Gastrocnemius medialis (tissue), 4 donors: Measurements from ENCODE around the gene NRL.

Experiments used
- POLR2A ChIP-seq, 2 donors: fragments of 450-650 bp; IDR thresholded peaks; one replicate each; pipeline ENCODE4 v1.6.1; 2017; ENCODE audit warnings: antibody characterized with exemption in 2 of 2, mild to moderate bottlenecking in 2 of 2, moderate library complexity in 2 of 2
- TF ChIP-seq, protein P1 (sequence below), 5 experiments: fragments of 450-650 bp in 3 of 5; fragments of 200-600 bp in 2 of 5; sonication (generic) in 2 of 5; IDR thresholded peaks in 4 of 5; conservative IDR thresholded peaks in 1 of 5; 1 replicate in 4 of 5; 2 replicates in 1 of 5; pipeline ENCODE4 v1.5.1; 2016 to 2019; ENCODE audit warnings: antibody characterized with exemption in 5 of 5, mild to moderate bottlenecking in 3 of 5, moderate library complexity in 3 of 5

DNA sequence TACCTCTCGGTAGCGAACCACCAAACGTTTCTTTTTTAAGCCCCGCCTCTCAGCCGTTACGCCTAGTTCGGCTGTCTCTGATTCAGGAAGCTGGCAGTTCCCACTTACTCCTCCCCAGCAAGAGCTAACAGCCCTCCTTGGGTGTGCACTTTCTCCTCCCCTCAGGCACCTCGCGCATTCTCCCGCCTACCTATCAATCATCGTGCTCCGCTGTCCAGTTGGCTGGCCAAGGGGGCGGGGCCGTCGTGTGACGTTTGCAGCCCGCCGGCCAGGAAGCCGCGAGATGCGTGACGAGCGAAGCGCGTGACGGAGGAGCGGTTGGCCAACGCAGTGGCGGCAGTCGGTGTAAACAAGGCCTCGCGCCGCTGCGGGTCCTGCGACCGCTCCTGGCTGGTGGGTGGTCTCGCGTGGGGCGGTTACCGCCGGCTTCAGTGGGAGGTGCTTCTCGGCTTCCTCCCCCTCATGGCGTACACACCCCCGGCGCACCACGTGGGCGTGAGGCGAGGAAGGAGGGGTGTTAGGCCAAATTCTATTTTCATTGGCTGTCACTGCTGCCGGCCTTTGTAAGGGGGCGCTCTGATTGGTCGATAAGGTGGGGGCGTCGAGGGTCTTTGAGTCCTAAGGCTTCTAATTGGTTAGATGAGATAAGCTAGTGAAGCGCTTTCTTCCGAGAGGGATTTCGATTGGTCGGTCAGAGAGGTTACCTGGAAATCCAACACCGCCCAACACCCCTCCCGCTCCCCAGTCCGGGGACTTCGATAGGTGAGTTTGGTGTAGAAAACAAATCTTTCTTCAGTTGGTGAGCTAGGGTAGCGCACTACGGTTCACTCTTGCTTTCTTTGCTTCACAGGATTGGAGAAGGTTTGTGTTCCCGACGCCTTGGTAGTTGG lies at the start of gene NRL, which contains the start of gene DCAF11:
- TF ChIP-seq, protein P1, sequence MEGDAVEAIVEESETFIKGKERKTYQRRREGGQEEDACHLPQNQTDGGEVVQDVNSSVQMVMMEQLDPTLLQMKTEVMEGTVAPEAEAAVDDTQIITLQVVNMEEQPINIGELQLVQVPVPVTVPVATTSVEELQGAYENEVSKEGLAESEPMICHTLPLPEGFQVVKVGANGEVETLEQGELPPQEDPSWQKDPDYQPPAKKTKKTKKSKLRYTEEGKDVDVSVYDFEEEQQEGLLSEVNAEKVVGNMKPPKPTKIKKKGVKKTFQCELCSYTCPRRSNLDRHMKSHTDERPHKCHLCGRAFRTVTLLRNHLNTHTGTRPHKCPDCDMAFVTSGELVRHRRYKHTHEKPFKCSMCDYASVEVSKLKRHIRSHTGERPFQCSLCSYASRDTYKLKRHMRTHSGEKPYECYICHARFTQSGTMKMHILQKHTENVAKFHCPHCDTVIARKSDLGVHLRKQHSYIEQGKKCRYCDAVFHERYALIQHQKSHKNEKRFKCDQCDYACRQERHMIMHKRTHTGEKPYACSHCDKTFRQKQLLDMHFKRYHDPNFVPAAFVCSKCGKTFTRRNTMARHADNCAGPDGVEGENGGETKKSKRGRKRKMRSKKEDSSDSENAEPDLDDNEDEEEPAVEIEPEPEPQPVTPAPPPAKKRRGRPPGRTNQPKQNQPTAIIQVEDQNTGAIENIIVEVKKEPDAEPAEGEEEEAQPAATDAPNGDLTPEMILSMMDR (IDR thresholded peaks at IDR 0.05 in 4 of 5, conservative IDR thresholded peaks at IDR 0.05 in 1 of 5) = peak in 1 of 5 experiments; percentile 32
- TF ChIP-seq POLR2A (IDR thresholded peaks at IDR 0.05) = peak in 1 of 2 donors; percentile 28
